Measurements from ENCODE around the gene KATNBL1.
A peak's percentile ranks its signal among the peaks of the same experiment; 100 is the strongest.

The KATNBL1 gene

DNA sequence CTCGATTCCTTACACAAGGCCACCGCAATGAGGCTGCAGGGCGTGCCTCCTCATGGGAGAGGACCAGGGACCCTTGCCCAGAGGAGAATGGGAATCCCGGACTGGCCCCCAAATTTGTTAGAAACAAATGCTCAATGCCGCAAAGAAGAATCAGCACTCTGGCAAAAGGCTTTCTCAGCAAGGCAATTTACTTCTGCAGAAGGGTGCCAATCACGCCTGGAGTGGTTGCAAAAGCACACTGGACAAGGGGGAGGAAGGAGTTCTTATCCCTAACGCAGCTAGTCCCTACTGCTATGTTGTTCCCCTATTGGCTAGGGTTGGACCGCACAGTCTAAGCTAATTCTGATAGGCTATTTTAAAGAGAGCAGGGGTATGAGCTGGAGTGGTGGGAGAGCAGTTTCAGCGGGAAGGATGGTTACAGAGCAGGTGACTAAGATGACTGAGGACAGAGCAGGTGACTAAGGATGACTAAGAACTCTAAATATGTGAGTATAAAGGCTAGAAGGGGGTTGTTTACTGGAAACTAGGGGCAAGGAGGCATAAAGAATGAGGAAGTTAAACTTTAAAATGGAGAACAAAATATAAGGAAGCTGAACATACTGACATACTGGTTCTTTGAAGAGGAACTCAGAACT lies 48.5 kb downstream of the KATNBL1 start:
- DNase-seq (ENCODE audit: low read depth), result no peak
- H3K4me3 ChIP-seq (replicated peaks; ENCODE audit: low read depth, low read length), result no peak overlapping the region
- TF ChIP-seq, protein P1, sequence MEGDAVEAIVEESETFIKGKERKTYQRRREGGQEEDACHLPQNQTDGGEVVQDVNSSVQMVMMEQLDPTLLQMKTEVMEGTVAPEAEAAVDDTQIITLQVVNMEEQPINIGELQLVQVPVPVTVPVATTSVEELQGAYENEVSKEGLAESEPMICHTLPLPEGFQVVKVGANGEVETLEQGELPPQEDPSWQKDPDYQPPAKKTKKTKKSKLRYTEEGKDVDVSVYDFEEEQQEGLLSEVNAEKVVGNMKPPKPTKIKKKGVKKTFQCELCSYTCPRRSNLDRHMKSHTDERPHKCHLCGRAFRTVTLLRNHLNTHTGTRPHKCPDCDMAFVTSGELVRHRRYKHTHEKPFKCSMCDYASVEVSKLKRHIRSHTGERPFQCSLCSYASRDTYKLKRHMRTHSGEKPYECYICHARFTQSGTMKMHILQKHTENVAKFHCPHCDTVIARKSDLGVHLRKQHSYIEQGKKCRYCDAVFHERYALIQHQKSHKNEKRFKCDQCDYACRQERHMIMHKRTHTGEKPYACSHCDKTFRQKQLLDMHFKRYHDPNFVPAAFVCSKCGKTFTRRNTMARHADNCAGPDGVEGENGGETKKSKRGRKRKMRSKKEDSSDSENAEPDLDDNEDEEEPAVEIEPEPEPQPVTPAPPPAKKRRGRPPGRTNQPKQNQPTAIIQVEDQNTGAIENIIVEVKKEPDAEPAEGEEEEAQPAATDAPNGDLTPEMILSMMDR (IDR thresholded peaks at IDR 0.05; ENCODE audit: low read length, missing control alignments), result no peak

DNA sequence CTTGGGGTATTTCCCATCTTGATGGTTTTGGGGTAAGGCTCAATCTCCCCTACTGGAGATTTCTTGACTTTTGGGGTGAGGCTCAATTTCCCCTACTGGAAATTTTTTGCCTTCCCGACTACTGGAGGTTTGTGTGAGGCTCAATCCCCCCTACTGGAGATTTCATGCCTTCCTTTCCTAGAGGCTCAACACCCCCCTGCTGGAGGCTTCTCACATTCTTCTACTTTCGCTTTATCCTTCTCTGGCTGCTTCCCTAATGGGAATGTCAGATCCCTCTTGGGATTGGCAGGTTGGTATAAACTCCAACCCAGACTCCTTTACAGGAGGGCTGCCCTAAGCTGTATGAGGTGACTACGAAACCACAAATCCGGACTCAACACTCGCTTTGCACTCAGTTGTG lies 49.2 kb downstream of the KATNBL1 start:
- no peak for DNase-seq (ENCODE audit: low read depth)
- TF ChIP-seq, protein P1 (IDR thresholded peaks at IDR 0.05; ENCODE audit: low read length, missing control alignments), result no peak
- H3K4me3 ChIP-seq (replicated peaks; ENCODE audit: low read depth, low read length), result no peak overlapping the region

DNA sequence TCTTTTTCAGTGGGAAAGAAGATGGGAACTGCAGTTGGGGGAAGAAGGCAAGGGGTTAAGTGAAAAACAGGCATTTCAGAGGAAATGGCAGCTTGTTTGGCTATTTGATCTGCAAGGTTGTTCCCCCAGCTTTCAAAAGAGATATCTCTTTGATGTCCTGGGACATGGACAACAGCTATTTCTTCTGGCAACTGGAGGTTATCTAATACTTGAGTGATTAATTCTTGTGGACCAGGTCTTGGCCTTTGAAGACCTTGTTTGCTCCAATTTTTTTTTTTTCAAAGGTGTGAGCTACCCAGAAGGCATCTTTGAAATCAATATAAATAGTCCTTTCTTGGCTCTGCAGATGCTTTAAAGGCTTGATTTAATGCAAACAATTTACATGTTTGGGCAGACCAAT lies 51.5 kb downstream of the KATNBL1 start:
- no peak for DNase-seq (ENCODE audit: low read depth)
- TF ChIP-seq, protein P1 (IDR thresholded peaks at IDR 0.05; ENCODE audit: low read length, missing control alignments), result no peak
- no peak overlapping the region for H3K4me3 ChIP-seq (replicated peaks; ENCODE audit: low read depth, low read length)

DNA sequence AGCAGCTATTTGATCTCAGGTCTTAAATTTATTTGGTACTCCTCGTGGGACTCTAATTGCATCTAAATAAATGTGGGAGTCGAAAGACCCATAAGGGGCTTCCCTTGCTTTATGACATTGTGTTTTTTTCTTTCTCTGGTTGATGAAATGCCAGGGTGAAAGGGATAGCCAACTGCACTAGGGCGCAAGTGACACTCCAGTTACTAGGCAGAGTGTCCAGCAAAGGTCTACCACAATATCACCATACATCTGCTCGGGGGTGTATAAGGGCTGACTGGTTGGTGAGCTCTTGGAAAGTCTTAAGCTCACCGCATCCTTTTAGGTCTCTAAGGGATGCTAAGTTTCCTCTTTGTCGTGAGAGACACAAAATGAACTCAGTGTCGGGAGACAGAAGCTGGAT lies 54.0 kb downstream of the KATNBL1 start:
- DNase-seq (ENCODE audit: low read depth), result no peak
- no peak overlapping the region for H3K4me3 ChIP-seq (replicated peaks; ENCODE audit: low read depth, low read length)
- TF ChIP-seq, protein P1 (IDR thresholded peaks at IDR 0.05; ENCODE audit: low read length, missing control alignments), result no peak

DNA sequence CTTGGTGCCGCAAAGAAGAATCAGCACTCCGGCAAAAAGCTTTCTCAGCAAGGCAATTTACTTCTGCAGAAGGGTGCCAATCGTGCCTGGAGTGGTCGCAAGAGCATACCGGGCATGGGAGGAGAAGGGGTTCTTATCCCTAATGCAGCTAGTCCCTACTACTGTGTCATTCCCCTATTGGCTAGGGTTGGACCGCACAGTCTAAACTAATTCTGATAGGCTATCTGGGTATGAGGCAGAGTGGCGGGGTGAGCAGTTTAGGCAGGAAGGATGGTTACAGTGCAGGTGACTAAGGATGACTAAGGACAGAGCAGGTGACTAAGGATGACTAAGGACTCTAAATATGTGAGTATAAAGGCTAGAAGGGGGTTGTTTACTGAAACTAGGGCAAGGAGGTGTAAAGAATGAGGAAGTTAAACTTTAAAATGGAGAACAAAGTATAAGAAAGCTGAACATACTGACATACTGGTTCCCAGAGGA lies 55.1 kb downstream of the KATNBL1 start:
- DNase-seq (ENCODE audit: low read depth), result no peak
- TF ChIP-seq, protein P1 (IDR thresholded peaks at IDR 0.05; ENCODE audit: low read length, missing control alignments), result no peak
- H3K4me3 ChIP-seq (replicated peaks; ENCODE audit: low read depth, low read length), result no peak overlapping the region

DNA sequence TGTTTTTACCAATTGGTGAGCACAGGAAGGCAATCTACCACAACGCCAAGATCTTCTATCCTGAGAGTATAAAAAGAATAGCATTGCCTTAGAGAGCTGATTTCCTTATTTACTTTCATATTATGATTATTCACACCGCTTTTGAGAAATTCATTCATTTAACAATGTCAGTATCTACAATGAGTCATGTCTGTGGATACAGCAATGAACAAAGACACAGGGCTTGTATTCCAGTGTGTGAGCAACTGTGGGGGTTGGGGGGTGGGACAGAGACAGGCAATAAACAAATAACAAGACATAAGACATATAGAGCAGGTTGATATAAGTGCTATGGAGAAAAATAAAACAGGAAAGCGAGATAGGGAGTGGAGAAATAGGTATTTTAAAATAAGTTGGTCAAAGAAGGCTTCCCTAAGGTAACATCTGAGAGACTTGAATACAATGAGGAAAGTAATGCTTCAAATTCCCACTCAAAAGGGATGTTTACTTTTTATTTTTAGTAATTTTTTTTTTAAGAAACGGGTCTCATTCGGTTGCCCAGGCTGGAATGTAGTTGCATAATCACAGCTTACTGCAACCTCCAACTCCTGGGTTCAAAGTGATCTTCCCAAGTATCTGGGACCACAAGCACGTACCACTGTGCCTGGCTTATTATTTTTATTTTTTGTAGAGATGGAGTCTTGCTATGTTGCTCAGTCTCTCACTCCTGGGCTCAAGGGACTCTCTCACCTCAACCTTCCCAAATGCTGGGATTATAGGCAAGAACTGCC lies 62.3 kb downstream of the KATNBL1 start:
- TF ChIP-seq, protein P1 (IDR thresholded peaks at IDR 0.05; ENCODE audit: low read length, missing control alignments), result no peak
- DNase-seq (ENCODE audit: low read depth), result peak; percentile 58
- no peak overlapping the region for H3K4me3 ChIP-seq (replicated peaks; ENCODE audit: low read depth, low read length)
